ENCODE measurements around the gene RABEP2. TPM values are rescaled to one million over a fixed set of nuclear protein-coding genes. Genes with fewer than 3 reads are reported as not detected.
A peak's percentile ranks its signal among the peaks of the same experiment; 100 is the strongest.

The RABEP2 gene
- total and polyA plus RNA-seq, 8 donors, result 11.5 to 66.1 (median 15.4) TPM

- H3K27me3 ChIP-seq, result no peaks in the 10 kb centered on the region
- DNase-seq (no peak), FAIRE-seq (no peak), ATAC-seq (no peak)
- intact Hi-C loops (cut with DNase I), result loop anchor here in 1 of 3 donors (10.0 kb wide), 1 partner anchor 48 kb away; the partner anchor contains the start of gene SH2B1
- no peaks in the 10 kb centered on the region for H3K9me3 ChIP-seq
- no peak for TF ChIP-seq CTCF (IDR thresholded peaks at IDR 0.05)
- H3K36me3 ChIP-seq, result peaks cover 0 to 30% (median 6%) of the 10 kb centered on the region in 3 donors
- no peak overlapping the region for H3K27ac ChIP-seq
- no peaks in the 10 kb centered on the region for H3K4me1 ChIP-seq
- 85 to 88% methylated on average over 12 of the region's 12 CpGs for WGBS, 2 donors
- no peak overlapping the region for H3K4me3 ChIP-seq
Observed at GRCh38 chr16:28912558-28912957, 12.5 kb downstream of the RABEP2 start.

GRCh38 chr16:28910086-28911031 is 14.7 kb downstream of the RABEP2 start:
- Histone ChIP-seq H3K27ac (no peak overlapping the region), H3K4me1 (no peaks in the 10 kb centered on the region), H3K9me3 (no peaks in the 10 kb centered on the region), H3K36me3 (peaks cover 0 to 30% (median 6%) of the 10 kb centered on the region in 3 donors), H3K4me3 (no peak overlapping the region), H3K27me3 (no peaks in the 10 kb centered on the region)
- no peak for TF ChIP-seq CTCF (IDR thresholded peaks at IDR 0.05)
- DNase-seq, result peak in 2 of 6 donors; percentile 36 to 75
- intact Hi-C loops (cut with DNase I), result loop anchor here in 1 of 3 donors (10.0 kb wide), 1 partner anchor 46 kb away; the partner anchor contains the start of gene SH2B1
- WGBS, 2 donors, result 86 to 89% methylated on average over 19 of the region's 19 CpGs
- ATAC-seq, result no peak
- no peak for FAIRE-seq

GRCh38 chr16:28905800-28906372 is 19.2 kb downstream of the RABEP2 start:
- WGBS, 2 donors, result 82 to 85% methylated on average over 22 of the region's 24 CpGs
- FAIRE-seq (no peak), ATAC-seq (no peak)

GRCh38 chr16:28905229-28905754 is 19.7 kb downstream of the RABEP2 start:
- ATAC-seq (no peak), FAIRE-seq (no peak), DNase-seq (peak in 1 of 6 donors; percentile 60)
- H3K9me3 ChIP-seq, result no peaks in the 10 kb centered on the region
- peaks cover 0 to 17% (median 0%) of the 10 kb centered on the region in 3 donors for H3K36me3 ChIP-seq
- WGBS, 2 donors, result 92 to 96% methylated on average over 8 to 9 of the region's 9 CpGs
- no peaks in the 10 kb centered on the region for H3K27me3 ChIP-seq
- no peak for TF ChIP-seq CTCF (IDR thresholded peaks at IDR 0.05)
- H3K4me3 ChIP-seq, result no peak overlapping the region
- intact Hi-C loops (cut with DNase I), result no loop called here
- no peaks in the 10 kb centered on the region for H3K4me1 ChIP-seq
- no peak overlapping the region for H3K27ac ChIP-seq

More at GRCh38 chr16:28905800-28906372, 19.2 kb downstream of the RABEP2 start:
- no peak overlapping the region for H3K4me3 ChIP-seq
- no peaks in the 10 kb centered on the region for H3K4me1 ChIP-seq
- no peak for TF ChIP-seq CTCF (IDR thresholded peaks at IDR 0.05)
- H3K27me3 ChIP-seq, result no peaks in the 10 kb centered on the region
- H3K36me3 ChIP-seq, result peaks cover 0 to 17% (median 0%) of the 10 kb centered on the region in 3 donors
- no peaks in the 10 kb centered on the region for H3K9me3 ChIP-seq
- H3K27ac ChIP-seq, result no peak overlapping the region
- DNase-seq, result peak in 1 of 6 donors; percentile 26
- intact Hi-C loops (cut with DNase I), result no loop called here
